ENCODE results near the gene CMTM4. TPM values are rescaled to one million over a fixed set of nuclear protein-coding genes. Genes with fewer than 3 reads are reported as not detected.

The CMTM4 gene
- total and polyA plus RNA-seq, 2 of the 8 experiments (the other 6 are each of a cell fraction or from before 2014, with no cell fraction given) = 35.3 to 51.7 TPM

GRCh38 chr16:66585481-66586239 is 110.9 kb downstream of the CMTM4 start (continued):
- TF ChIP-seq FOSL1 (IDR thresholded peaks at IDR 0.05; ENCODE audit: insufficient read depth, low read depth, low read length) (no peak), POLR2AphosphoS5 (IDR thresholded peaks at IDR 0.05; ENCODE audit: low read depth, low read length) (no peak), GTF2F1 (IDR thresholded peaks at IDR 0.05; ENCODE audit: borderline replicate concordance, low read depth, low read length) (no peak), CHD7 (IDR thresholded peaks at IDR 0.05; ENCODE audit: insufficient replicate concordance, low read length) (no peak)

Data from H1 (cell line).